Measurements from ENCODE around the gene LTBP2.

Gene LTBP2

DNA sequence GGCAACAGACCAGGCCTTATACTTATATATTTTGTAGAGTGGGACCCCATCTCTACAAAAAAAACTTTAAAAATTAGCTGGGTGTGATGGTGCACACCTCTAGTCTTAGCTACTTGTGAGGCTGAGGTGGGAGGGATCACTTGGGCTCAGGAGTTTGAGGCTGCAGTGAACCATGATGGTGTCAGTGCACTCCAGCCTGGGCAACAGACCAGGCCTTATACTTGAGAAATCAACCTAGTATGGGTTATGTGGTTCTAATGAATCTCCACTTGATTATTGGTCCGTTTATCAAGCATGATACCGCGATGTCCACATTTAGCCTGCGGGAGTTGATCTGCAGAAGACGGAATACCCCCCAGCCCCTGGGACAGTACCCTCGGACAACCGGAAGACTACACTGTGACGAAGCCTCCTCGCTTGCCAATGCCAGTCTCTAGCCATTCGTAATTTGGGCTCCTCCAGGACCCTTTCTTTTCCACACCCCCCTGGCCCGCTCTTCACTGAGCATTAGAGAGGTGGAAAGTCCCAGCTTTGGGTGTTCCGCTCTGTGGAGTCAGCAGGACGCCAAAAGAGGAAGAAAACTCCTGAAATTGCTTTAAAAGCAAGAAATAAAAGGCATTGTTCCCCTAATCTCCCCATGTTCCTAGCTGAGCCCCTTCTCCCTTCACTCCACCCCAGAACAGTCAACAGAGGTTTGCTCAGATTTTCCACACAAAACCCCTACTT, 19.4 kb downstream of the LTBP2 start:
- FAIRE-seq (no peak), DNase-seq (ENCODE audit: low spot score) (no peak)

DNA sequence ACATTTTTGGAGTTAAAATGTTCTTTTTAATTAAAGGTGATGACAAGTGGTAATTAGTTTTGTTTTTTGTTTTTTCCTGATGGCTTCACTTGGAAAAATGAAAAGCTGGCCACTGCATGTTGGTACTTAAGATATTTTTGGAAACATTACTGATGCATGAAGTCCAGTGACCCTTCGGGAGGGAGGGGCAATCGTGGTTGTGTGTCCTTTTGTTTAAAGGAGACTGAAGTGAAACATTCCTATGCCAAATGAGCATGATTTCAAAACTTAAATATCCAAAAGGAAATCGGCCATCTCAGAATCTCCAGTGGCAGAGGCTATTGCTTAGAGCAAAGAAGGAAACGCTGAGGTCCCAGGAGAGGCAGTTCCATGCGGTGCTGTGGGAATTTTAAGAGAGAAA, 20.1 kb downstream of the LTBP2 start:
- DNase-seq (ENCODE audit: low spot score) (no peak), FAIRE-seq (no peak)

DNA sequence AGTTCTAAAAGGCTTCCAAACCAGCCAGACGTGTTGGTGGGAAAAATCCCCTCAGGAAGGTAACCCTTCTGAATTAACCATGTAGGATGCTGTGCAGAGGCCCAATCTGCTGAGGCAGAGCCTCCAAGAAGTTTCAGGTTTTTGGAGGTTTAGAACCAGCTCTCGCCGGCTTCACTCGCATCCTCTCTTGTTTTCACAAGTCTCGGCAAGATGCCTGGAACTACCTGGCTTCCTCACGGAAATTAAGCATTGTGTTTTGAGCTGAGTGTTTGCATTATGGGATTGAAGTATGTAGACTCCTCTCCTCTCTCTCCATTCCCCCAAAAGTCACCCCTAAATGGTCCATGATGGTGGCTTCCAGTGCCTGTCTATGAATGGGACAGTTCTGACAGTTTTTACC, 20.6 kb downstream of the LTBP2 start:
- DNase-seq (ENCODE audit: low spot score) (no peak), FAIRE-seq (no peak)

- FAIRE-seq (no peak), DNase-seq (ENCODE audit: low spot score) (no peak)
Measured at GRCh38 chr14:74589291-74589879, 22.7 kb downstream of the LTBP2 start.

GRCh38 chr14:74587363-74587707, 24.7 kb downstream of the LTBP2 start:
- DNase-seq (ENCODE audit: low spot score) (no peak), FAIRE-seq (no peak)

- FAIRE-seq (no peak), DNase-seq (ENCODE audit: low spot score) (no peak)
Measured at GRCh38 chr14:74586681-74587362, 25.2 kb downstream of the LTBP2 start.

DNA sequence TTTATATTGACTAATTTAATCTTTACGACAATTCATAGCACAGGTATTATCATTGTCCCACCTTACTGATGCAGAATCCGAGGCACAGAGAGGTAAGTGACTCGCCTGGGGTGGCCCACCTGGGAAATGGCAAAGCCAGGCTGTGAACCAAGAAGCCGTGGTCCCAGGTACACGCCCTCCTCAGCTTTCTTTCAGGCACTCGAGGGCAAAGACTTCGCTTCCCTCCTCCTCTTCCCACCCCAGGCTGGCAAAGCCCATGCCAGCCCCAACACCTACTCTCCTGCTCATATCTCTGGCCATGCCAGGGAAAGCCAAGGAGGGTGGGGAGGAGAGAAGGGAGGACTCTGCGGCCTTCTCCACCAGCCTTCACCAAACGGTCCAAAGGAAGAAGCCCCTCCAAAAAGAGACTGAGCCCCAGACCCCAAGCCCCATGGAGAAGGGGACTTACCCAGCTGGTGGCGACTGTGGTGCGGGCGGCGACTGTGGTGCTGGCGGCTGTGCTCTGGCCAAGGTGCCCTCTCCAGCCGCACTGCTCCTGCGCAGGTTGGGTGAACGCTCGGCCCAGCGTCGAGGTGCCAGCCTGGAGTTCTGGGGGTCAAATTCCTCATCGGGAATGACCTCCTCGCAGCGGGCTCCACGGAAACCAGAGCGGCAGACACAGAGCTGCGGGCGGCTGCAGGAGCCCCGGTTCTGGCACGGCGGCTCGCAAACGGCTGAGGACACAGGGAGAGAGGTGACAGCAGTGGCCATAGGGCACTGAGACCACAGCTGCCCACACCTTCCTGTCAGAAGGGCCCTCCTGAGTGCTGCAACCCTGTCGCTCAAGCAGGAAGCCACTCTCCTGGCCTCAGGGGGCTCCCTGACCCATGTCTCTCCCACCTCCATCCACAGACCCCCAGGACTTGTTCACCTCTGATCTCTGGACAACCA, 26.4 kb downstream of the LTBP2 start:
- no peak for FAIRE-seq
- no peak for DNase-seq (ENCODE audit: low spot score)

GRCh38 chr14:74584951-74585350, 27.1 kb downstream of the LTBP2 start:
- no peak for DNase-seq (ENCODE audit: low spot score)
- FAIRE-seq: no peak

GRCh38 chr14:74583689-74584434, 28.2 kb downstream of the LTBP2 start:
- FAIRE-seq (no peak), DNase-seq (ENCODE audit: low spot score) (peak; percentile 73)

GRCh38 chr14:74582910-74583581, 29.0 kb downstream of the LTBP2 start:
- FAIRE-seq (no peak), DNase-seq (ENCODE audit: low spot score) (no peak)

- DNase-seq (ENCODE audit: low spot score): no peak
- FAIRE-seq: no peak
Measured at GRCh38 chr14:74580275-74580672, 31.8 kb downstream of the LTBP2 start.

GRCh38 chr14:74579447-74580274, 32.4 kb downstream of the LTBP2 start:
- FAIRE-seq (peak; percentile 50), DNase-seq (ENCODE audit: low spot score) (peak; percentile 62)

DNA sequence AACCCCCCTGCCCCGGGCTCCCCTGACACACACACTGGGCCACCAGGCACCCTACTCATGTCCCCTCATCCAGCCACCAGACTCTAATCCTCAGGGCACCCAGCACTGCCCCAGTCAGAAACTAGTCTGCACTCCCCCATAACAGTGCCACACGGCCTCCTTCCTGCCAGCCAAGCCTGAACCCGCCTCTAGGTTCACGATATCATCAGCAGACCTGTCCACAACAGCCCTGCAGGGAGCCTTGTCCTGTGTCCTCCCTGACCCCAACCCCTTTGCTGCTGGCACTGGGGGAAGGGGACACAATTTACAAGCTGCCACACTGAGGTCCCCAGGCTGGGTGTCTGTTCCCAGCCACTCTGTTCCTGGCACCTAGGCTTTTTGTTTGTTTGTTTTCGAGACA, 33.6 kb downstream of the LTBP2 start:
- DNase-seq (ENCODE audit: low spot score) (no peak), FAIRE-seq (no peak)

DNA sequence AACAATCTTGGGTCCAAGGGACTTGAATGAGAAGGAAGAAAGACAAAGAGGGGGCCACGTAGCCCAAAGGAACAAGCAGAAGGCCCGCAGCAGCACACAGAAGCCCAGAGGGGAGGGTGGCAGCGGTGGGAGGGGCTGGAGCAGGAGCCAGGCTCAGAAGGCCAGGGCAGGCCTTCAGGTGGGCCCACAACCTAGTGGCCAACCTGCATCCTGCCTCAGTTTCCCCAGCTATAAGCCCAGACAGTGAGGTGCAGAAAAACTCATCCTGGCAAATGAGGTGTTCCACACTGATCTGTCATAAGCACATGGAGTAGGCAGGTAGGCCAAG, 34.1 kb downstream of the LTBP2 start:
- FAIRE-seq (no peak), DNase-seq (ENCODE audit: low spot score) (no peak)

- DNase-seq (ENCODE audit: low spot score): no peak
- no peak for FAIRE-seq
Measured at GRCh38 chr14:74577247-74577947, 34.6 kb downstream of the LTBP2 start.

DNA sequence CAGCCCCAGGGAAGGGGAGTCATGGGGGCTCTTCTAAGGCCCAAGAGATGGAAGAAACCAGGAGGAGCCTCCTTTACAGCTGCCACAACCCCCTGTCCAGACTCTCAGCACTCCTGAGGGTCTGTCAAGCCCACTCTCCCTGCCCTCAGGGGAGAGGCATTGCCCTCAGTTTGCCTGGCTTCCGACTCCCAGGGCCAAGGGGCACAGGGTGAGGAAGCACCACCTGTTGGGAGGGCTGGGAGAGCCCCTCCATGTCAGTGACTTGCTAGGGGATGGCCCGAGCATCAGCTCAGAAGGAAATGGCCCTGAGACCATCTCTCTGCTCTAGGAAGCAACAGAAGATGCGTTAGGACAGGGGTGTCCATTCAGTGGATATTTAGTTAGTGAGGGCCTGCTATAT, 36.1 kb downstream of the LTBP2 start:
- FAIRE-seq (no peak), DNase-seq (ENCODE audit: low spot score) (no peak)

DNA sequence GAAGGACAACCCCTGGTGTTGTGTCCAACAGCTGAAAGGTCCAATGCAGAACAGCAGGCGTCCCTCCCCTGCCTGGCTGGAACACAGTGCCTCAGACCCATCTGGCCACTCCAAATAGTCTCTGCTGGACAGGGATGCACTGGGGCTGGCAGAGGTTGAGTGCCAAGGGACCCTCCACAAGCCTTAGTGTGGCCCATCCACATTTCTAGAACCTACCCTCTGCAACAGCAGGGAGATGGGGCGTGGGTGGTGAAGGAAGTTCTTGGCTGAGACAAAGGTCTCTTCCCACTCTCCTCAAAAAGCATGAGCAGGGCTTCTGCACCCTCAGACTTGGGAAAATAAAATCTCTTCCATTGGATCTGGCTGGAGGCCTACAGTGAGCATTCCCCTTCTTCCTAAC, 36.5 kb downstream of the LTBP2 start:
- DNase-seq (ENCODE audit: low spot score) (no peak), FAIRE-seq (no peak)

DNA sequence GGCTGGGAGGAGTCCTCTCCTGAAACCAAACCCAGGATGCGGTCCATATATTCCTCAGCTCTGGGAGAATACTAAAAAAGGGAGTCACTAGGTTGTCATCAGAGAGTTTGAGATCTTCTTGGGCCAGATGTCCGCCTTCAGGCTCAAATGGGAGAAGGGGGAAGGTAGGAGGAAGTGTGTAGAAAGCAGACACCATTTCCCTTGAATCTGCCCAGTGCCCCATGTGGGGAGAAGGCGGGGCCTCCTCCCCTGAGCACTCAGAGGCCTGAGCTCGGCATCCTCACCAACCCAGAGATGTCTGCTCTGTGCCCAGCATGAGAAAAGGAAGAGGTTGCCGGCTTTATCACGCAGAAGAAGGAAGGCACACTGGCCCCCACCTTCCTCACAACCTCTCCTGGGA, 37.3 kb downstream of the LTBP2 start:
- DNase-seq (ENCODE audit: low spot score) (no peak), FAIRE-seq (no peak)

- no peak for FAIRE-seq
Measured at GRCh38 chr14:74574090-74574433, 38.0 kb downstream of the LTBP2 start.

More at GRCh38 chr14:74574090-74574433, 38.0 kb downstream of the LTBP2 start:
- peak; percentile 41 for DNase-seq (ENCODE audit: low spot score)
